Cardiac muscle cell (in vitro differentiated cells and primary cell): ENCODE results near the gene PPP6C. TPM values are rescaled to one million over a fixed set of nuclear protein-coding genes. Genes with fewer than 3 reads are reported as not detected.

ENCODE experiments used
- DNase-seq, 2 donors: peaks; one replicate each; pipeline versions ENCODE4 v3.0.0 to v3.0.0-alpha.2; 2010 to 2017; ENCODE audit warnings: low read depth in 1 of 2, low spot score in 1 of 2
- H3K27ac ChIP-seq: fragments of 200-600 bp; sonication (generic); 2 replicates; pipeline ENCODE4 v1.5.1; 2016
- H3K27me3 ChIP-seq: fragments of 200-600 bp; sonication (generic); 2 replicates; pipeline ENCODE4 v1.6.0; 2016; ENCODE audit warnings: control low read depth
- H3K36me3 ChIP-seq: fragments of 200-600 bp; sonication (generic); 2 replicates; pipeline ENCODE4 v1.5.1; 2016; ENCODE audit warnings: control low read depth
- H3K4me1 ChIP-seq: fragments of 200-600 bp; sonication (generic); 2 replicates; pipeline ENCODE4 v1.8.1; 2017; ENCODE audit warnings: low read depth, mild to moderate bottlenecking, mixed run types
- H3K4me3 ChIP-seq: fragments of 200-600 bp; sonication (generic); 2 replicates; pipeline ENCODE4 v1.5.1; 2016; ENCODE audit warnings: mild to moderate bottlenecking
- H3K9me3 ChIP-seq: fragments of 200-600 bp; sonication (generic); 2 replicates; pipeline ENCODE4 v1.5.1; 2017; ENCODE audit warnings: low read depth, mild to moderate bottlenecking, control low read depth
- polyA plus RNA-seq: library from polyadenylated mRNA; unstranded; fragments of >200 nt; fragmentation: Nextera tagmentation; extraction: Ambion mirVana; gene quantifications from 2 replicates; pipeline ENCODE4 v1.2.1, GENCODE V29; 2016
- total RNA-seq: library from RNA; depleted of rRNA; stranded (reverse); fragments of >200 nt; gene quantifications from 2 replicates; pipeline ENCODE4 v1.2.3, GENCODE V29; 2016
- TF ChIP-seq, protein P1 (sequence below): IDR thresholded peaks from 2 replicates; pipeline ENCODE4 v1.5.1; 2012; ENCODE audit warnings: low read depth, mild to moderate bottlenecking, low read length

The PPP6C gene
- total and polyA plus RNA-seq, 2 experiments from 2014 or later = 16.3 to 16.5 TPM

DNA sequence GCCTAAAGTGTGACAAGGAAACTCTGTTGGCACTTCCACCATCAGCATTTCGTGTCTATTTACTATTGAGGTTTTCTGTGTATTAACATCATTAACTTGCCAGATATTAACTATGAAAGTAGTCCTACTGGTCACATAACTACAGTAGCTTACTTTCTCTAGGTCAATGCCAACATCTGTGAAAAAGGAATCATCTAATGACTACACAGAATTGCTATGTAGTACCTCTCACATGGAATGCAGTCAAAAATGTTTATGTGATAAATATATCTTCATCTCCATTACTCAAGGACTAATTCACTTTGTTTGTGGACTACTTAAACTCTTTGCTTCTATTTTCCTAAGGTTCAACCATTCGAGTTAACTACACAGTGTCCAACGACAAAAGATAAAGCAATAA lies 48.4 kb downstream of the PPP6C start:
- Histone ChIP-seq H3K4me3 (no peak overlapping the region), H3K36me3 (peaks cover 7% of the 10 kb centered on the region), H3K4me1 (no peaks in the 10 kb centered on the region), H3K27ac (no peak overlapping the region), H3K27me3 (no peaks in the 10 kb centered on the region), H3K9me3 (no peaks in the 10 kb centered on the region)
- TF ChIP-seq, protein P1, sequence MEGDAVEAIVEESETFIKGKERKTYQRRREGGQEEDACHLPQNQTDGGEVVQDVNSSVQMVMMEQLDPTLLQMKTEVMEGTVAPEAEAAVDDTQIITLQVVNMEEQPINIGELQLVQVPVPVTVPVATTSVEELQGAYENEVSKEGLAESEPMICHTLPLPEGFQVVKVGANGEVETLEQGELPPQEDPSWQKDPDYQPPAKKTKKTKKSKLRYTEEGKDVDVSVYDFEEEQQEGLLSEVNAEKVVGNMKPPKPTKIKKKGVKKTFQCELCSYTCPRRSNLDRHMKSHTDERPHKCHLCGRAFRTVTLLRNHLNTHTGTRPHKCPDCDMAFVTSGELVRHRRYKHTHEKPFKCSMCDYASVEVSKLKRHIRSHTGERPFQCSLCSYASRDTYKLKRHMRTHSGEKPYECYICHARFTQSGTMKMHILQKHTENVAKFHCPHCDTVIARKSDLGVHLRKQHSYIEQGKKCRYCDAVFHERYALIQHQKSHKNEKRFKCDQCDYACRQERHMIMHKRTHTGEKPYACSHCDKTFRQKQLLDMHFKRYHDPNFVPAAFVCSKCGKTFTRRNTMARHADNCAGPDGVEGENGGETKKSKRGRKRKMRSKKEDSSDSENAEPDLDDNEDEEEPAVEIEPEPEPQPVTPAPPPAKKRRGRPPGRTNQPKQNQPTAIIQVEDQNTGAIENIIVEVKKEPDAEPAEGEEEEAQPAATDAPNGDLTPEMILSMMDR = no peak
- no peak for DNase-seq

DNA sequence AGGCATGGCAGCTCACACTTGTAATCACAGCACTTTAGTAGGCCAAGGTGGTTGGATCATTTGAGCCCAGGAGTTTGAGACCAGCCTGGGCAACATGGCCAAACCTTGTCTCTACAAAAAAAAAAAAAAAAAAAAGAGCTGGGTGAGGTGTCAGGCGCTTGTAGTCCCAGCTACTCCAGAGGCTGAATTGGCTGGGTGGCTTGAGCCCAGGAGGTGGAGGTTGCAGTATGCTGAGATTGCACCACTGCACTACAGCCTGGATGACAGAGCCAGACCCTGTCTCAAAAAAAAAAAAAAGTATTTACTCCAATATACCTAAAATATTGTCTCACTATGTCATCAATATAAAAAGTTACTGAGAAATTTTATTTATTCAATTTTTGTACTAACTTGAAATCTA lies 49.0 kb downstream of the PPP6C start:
- no peak overlapping the region for H3K4me3 ChIP-seq
- H3K4me1 ChIP-seq = no peaks in the 10 kb centered on the region
- H3K27me3 ChIP-seq = no peaks in the 10 kb centered on the region
- H3K9me3 ChIP-seq = no peaks in the 10 kb centered on the region
- H3K27ac ChIP-seq = no peak overlapping the region
- TF ChIP-seq, protein P1 = no peak
- H3K36me3 ChIP-seq = peaks cover 7% of the 10 kb centered on the region
- no peak for DNase-seq

DNA sequence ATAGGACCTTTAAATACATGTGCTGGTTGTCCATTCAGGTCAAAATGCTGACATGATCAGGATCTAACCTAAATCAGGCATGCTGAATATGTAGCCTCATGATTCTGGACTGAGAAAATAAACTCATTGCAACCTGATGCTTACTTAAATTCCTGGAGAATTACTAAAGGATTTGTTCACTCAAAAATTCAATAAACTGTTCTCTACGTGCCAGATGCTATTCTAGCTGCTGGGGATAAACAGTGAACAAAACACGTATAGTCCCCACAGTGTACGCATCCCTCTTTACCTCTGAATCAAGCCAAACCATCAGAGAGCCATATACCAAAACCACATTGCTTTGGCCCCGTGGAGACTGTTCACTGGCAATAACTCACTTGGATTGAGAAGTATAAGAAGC lies 52.4 kb downstream of the PPP6C start:
- H3K27me3 ChIP-seq = no peaks in the 10 kb centered on the region
- H3K36me3 ChIP-seq = peaks cover 7% of the 10 kb centered on the region
- no peak for DNase-seq
- H3K4me3 ChIP-seq = no peak overlapping the region
- H3K4me1 ChIP-seq = peaks cover 2% of the 10 kb centered on the region
- H3K9me3 ChIP-seq = no peaks in the 10 kb centered on the region
- TF ChIP-seq, protein P1 = no peak
- H3K27ac ChIP-seq = no peak overlapping the region

DNA sequence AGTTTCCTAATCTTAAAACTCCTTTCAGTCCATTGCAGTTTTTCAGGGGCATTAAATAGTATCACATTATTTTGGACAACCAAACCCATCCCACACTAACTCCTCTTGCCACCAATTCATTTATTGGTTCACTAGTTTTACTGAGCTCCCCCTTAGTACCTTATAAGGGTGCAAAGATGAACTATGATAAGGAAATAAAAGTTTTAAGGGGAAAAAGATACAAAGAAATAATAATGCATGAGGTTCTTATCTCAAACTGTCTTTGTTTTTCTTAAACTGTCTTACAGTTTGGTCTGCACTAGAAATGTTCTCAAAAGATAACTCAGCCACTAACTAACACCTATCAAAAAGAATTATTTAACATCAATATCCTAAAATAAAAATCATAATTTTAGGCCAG lies 54.6 kb downstream of the PPP6C start:
- DNase-seq = no peak
- H3K4me3 ChIP-seq = no peak overlapping the region
- no peaks in the 10 kb centered on the region for H3K27me3 ChIP-seq
- H3K36me3 ChIP-seq = peaks cover 4% of the 10 kb centered on the region
- H3K27ac ChIP-seq = no peak overlapping the region
- TF ChIP-seq, protein P1 = no peak
- H3K4me1 ChIP-seq = peaks cover 11% of the 10 kb centered on the region
- no peaks in the 10 kb centered on the region for H3K9me3 ChIP-seq

DNA sequence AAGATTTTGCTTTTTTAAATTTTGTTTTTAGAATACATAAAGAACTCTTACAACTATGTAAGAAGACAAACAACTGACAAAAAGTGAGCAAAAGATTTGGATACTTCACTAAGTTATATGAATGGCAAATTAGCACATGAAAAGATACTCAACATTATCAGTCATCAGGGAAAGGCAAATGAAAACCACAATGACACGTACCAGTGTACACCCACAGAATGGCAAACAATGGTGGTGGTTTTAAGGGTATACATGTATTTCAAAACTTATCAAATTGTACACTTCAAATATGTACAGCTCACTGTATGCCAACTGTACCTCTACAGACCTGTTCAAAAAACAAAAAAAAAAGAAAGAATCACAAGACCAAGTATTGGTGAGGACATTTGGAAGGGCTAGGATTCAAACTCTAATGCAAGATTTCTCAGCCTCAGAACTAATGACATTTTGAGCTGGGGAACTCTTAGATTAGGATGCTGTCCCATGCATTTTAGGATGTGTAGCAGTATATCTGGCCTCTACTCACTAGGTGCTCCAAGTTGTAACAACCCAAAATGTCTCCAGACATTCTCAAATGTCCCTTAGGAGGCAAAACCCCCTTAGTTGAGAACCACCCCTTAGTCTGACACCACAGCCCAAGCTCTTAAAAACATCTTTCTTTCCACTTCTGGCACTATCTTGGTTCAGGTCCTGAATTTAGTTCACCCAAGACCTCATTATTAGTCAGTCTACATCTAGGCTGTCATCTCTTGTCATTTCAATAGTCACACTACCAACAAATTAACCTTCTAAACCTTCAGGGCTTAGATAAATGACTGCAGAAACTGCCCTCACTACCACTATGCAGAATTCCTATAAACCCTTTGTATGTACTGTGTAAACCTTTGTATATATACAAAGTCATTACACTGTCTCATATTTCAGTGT lies 55.9 kb downstream of the PPP6C start:
- Histone ChIP-seq H3K27me3 (no peaks in the 10 kb centered on the region), H3K9me3 (no peaks in the 10 kb centered on the region), H3K4me1 (peaks cover 11% of the 10 kb centered on the region), H3K4me3 (no peak overlapping the region), H3K27ac (no peak overlapping the region), H3K36me3 (no peaks in the 10 kb centered on the region)
- no peak for DNase-seq
- TF ChIP-seq, protein P1 = no peak
